ENCODE results near the gene ATP6V1A.

DNA sequence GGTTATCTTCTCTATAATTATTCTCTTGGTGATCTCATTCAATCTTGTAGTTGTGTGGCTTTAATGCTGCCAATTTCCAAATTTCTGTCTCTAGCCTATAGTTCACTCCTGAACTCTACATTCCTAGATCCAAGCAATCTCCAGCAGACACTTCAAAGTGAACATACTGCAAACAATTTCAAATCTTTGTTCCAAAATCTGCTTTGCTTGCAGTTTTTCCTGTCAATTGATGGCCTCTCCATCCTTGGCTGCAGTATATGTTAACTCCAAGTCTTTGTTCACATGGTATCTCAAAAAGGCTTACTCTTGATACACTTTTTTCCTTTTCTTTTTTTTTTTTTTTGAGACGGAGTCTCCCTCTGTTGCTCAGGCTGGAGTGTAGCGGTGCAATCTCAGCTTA is 18.2 kb upstream of the ATP6V1A start:
- TF ChIP-seq EZH2 (IDR thresholded peaks at IDR 0.05; ENCODE audit: insufficient read depth, poor library complexity, severe bottlenecking) (no peak), EZH2phosphoT487 (IDR thresholded peaks at IDR 0.05; ENCODE audit: insufficient read depth, low read depth) (no peak)

Data from GM23248 (cell line).